GM21381 (cell line): Measurements from ENCODE around the gene SPTBN4.
"Not testable (repeated sequence)": the region's sequence is repeated elsewhere in the genome, so short reads cannot be mapped to it uniquely, and the experiment has no call there.

Experiments
- ATAC-seq: cut with Tn5 transposase; IDR thresholded peaks from one replicate; pipeline ENCODE4 v1.9.1; 2021; ENCODE audit warnings: mild to moderate bottlenecking, moderate library complexity; ENCODE audit not compliant: unreplicated experiment

The SPTBN4 gene

GRCh38 chr19:40559394-40559793 is 92.6 kb downstream of the SPTBN4 start:
- no peak for ATAC-seq

DNA sequence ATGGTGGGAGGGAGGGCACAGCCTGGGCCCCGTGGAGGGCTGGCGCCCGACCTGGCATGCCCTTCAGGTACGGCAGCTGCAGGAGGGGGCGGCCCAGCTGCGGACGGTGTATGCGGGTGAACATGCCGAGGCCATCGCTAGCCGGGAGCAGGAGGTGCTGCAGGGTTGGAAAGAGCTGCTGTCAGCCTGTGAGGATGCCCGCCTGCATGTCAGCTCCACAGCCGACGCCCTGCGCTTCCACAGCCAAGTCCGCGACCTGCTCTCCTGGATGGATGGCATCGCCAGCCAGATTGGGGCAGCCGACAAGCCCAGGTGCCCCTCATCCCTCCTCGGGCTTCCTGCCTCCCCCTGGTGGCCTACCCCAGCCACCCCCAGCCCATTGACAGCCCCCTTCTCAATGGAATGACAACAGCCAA is 93.3 kb downstream of the SPTBN4 start:
- ATAC-seq, result no peak

- no peak for ATAC-seq
Observed at GRCh38 chr19:40561947-40562346, 95.1 kb downstream of the SPTBN4 start.

DNA sequence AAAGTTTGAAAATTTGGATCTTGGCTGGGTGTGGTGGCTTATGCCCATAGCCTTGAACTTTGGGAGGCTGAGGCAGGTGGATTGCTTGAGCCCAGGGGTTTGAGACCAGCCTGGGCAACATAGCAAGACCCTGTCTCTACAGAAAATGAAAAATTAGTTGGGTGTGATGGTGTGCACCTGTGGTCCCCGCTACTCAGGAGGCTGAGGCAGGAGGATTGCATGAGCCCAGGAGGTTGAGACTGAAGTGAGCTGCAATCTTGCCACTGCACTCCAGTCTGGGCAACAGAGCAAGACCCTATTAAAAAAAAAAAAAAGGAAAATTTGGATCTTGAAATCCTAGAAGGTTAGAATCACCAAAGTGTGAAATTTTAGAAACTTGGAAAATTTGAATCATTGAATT is 97.7 kb downstream of the SPTBN4 start:
- not testable (repeated sequence) for ATAC-seq

GRCh38 chr19:40565355-40565754 is 98.6 kb downstream of the SPTBN4 start:
- no peak for ATAC-seq

GRCh38 chr19:40565910-40566495 is 99.2 kb downstream of the SPTBN4 start:
- ATAC-seq, result no peak

DNA sequence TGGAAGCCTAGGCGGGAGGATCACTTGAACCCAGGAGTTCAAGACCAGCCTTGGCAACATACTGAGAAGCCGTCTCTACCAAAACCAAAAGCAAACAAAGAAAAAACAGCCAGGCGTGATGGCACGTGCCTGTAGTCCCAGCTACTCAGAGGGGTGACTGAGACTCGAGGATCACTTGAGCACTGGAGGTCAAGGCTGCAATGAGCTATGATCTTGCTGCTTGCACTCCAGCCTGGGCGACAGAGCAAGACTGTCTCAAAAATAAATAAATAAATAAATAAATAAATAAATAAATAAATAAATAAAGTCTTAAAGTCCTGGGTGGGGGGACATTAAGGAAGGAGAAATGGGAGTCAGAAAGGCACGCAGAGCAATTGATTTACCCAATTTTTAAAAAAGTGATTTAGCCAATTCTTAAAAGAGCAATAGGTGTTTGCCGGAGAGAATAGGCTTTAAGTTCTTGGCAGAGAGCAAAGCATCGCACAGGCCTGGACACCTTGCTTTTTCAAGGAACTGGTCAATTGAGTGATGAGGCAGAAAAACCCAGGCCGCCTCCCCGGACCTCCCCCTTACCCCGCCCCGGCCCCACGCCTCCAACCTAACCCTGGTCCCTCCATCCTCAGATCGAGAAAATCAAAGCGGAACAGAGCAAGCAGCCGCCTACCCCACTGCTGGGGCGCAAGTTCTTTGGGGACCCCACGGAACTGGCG is 100.4 kb downstream of the SPTBN4 start:
- no peak for ATAC-seq

- no peak for ATAC-seq
Observed at GRCh38 chr19:40567750-40568494, 101.1 kb downstream of the SPTBN4 start.

GRCh38 chr19:40570313-40571004 is 103.7 kb downstream of the SPTBN4 start:
- peak; percentile 83 for ATAC-seq

GRCh38 chr19:40571005-40571318 is 104.2 kb downstream of the SPTBN4 start:
- no peak for ATAC-seq

- no peak for ATAC-seq
Observed at GRCh38 chr19:40571831-40572495, 105.2 kb downstream of the SPTBN4 start.

DNA sequence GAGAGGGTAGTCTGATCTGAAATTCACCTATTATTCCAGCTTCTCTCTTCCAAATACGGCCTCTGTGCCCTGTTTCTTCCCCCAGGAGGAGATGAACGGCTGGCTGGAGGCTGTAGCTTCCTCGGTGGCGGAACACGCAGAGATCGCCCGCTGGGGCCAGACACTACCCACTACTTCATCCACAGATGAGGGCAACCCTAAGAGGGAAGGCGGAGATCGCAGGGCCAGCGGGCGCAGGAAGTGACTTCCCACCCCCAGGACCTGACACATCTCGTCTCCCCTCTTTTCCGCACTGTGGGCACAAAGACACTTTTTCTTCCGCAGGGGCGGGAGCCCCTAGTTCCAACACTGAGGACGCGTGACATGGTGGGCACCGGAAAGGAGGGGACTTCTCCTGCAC is 108.5 kb downstream of the SPTBN4 start:
- no peak for ATAC-seq

- ATAC-seq, result peak; percentile 4
Observed at GRCh38 chr19:40576151-40576584, 109.4 kb downstream of the SPTBN4 start.

- peak; percentile 88 for ATAC-seq
Observed at GRCh38 chr19:40576585-40577451, 110.0 kb downstream of the SPTBN4 start, which contains the start of gene SHKBP1. Gene SHKBP1, plus strand, starts transcription at chr19:40576873. Its CDS starts 27 bp downstream, at chr19:40576900.

GRCh38 chr19:40578442-40578908 is 111.7 kb downstream of the SPTBN4 start:
- no peak for ATAC-seq

- ATAC-seq, result no peak
Observed at GRCh38 chr19:40580619-40581018, 113.8 kb downstream of the SPTBN4 start.

- no peak for ATAC-seq
Observed at GRCh38 chr19:40581531-40581930, 114.7 kb downstream of the SPTBN4 start.

DNA sequence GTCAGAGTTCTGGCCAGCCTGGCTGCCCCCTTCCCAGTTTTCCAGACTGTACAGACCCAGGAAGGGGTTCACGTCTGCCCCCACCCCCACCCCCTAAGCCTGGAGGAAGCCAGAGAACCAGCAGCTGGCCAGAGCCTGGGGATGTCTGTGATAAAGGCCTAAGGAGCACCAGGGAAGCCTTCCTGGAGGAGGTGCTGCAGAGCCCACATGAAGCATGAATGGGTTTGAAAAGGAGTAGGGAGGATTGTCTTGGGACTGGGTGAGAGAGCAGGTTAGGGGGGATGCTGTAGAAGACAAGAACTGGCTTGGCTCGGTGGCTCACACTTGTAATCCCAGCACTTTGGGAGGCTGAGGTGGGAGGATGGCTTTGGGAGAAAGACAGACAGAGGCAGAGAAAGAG is 115.7 kb downstream of the SPTBN4 start:
- ATAC-seq, result no peak

- no peak for ATAC-seq
Observed at GRCh38 chr19:40583283-40583682, 116.5 kb downstream of the SPTBN4 start.

GRCh38 chr19:40584007-40584406 is 117.2 kb downstream of the SPTBN4 start:
- ATAC-seq, result no peak
